HFFc6 (cell line): Measurements from ENCODE around the gene ADAMTS7. TPM values are rescaled to one million over a fixed set of nuclear protein-coding genes. Genes with fewer than 3 reads are reported as not detected.
"Not testable (repeated sequence)": the region's sequence is repeated elsewhere in the genome, so short reads cannot be mapped to it uniquely, and the experiment has no call there.

Experiments
- DNase-seq: peaks from one replicate; pipeline ENCODE4 v3.0.0-alpha.2; 2018
- H3K27ac Mint-ChIP-seq: 2 replicates; pipeline ENCODE4 v1.8.0; 2020; ENCODE audit warnings: mild to moderate bottlenecking, mixed read lengths
- H3K27me3 Mint-ChIP-seq: 2 replicates; pipeline ENCODE4 v1.8.0; 2021; ENCODE audit warnings: mild to moderate bottlenecking, moderate library complexity, mixed read lengths; ENCODE audit not compliant: insufficient read depth
- H3K36me3 Mint-ChIP-seq: 2 replicates; pipeline ENCODE4 v1.8.0; 2021; ENCODE audit warnings: low read depth, mixed read lengths
- H3K4me1 Mint-ChIP-seq: 2 replicates; pipeline ENCODE4 v1.8.0; 2020; ENCODE audit warnings: low read depth, mixed read lengths
- H3K4me3 Mint-ChIP-seq: 2 replicates; pipeline ENCODE4 v1.8.0; 2020; ENCODE audit warnings: mild to moderate bottlenecking, moderate library complexity, mixed read lengths
- H3K9me3 Mint-ChIP-seq: 2 replicates; pipeline ENCODE4 v1.8.0; 2020; ENCODE audit warnings: mild to moderate bottlenecking, mixed read lengths
- total RNA-seq, 6 experiments: library from RNA; stranded (reverse); fragmentation: NEBNext Ultra II Directional; extraction: Animal tissue kit (Norgen Biotek cat#: 25700); gene quantifications; 2 replicates in 1 of 6; 3 replicates in 5 of 6; pipeline ENCODE4 v1.2.3, GENCODE V29; 2021
- TF ChIP-seq, protein P1 (sequence below): fragments of 200-600 bp; sonication (generic); IDR thresholded peaks from 2 replicates; pipeline ENCODE4 v1.5.0; 2021; ENCODE audit warnings: antibody characterized with exemption, mild to moderate bottlenecking

Gene ADAMTS7
- total RNA-seq, 6 experiments from 2014 or later = 0.39 to 0.66 (median 0.59) TPM

DNA sequence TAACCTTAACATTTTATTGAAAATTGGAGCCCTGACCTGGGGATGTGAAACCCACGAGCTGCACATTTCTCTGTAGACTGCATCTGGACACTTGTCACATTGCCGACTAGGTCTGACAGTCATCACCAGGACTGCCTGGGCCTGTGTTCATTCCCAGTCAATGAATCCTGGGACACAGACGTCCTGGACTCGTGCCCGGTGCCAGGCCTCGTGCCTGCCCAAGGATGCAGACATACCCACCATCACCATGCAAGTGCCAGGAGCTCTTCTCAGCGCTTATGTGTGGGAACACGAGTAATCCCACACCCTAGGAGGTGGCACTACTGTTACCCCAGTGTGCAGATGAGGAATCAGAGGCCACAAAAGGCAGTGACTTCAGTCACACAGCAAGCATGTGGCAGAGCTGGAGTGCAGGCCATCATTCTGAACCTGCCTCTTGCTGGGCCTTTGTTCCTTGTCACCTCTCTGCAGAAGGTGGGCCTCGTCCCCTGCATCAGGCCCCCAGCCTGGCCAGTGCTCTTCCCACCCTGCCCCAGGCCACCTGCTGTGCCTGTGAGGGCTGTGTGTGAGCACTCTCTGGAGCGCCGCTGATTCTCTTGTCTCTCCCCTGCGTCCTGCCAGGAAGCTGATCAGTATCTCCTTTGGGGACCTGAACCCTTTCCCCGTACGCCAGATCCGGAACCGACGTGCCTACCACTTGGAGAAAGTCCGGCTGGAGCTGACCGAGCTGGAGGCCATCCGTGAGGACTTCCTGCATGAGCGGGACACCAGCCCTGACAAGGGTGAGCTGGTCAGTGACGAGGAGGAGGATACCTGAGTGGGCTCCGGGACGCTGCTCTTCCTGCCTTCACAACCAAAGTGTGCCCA is 58.5 kb downstream of the ADAMTS7 start:
- H3K27ac Mint-ChIP-seq = no peak overlapping the region
- no peak overlapping the region for H3K4me3 Mint-ChIP-seq
- H3K9me3 Mint-ChIP-seq = no peaks in the 10 kb centered on the region
- H3K36me3 Mint-ChIP-seq = no peaks in the 10 kb centered on the region
- H3K4me1 Mint-ChIP-seq = peaks cover 23% of the 10 kb centered on the region
- TF ChIP-seq, protein P1, sequence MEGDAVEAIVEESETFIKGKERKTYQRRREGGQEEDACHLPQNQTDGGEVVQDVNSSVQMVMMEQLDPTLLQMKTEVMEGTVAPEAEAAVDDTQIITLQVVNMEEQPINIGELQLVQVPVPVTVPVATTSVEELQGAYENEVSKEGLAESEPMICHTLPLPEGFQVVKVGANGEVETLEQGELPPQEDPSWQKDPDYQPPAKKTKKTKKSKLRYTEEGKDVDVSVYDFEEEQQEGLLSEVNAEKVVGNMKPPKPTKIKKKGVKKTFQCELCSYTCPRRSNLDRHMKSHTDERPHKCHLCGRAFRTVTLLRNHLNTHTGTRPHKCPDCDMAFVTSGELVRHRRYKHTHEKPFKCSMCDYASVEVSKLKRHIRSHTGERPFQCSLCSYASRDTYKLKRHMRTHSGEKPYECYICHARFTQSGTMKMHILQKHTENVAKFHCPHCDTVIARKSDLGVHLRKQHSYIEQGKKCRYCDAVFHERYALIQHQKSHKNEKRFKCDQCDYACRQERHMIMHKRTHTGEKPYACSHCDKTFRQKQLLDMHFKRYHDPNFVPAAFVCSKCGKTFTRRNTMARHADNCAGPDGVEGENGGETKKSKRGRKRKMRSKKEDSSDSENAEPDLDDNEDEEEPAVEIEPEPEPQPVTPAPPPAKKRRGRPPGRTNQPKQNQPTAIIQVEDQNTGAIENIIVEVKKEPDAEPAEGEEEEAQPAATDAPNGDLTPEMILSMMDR = no peak
- H3K27me3 Mint-ChIP-seq = peaks cover 9% of the 10 kb centered on the region
- no peak for DNase-seq

DNA sequence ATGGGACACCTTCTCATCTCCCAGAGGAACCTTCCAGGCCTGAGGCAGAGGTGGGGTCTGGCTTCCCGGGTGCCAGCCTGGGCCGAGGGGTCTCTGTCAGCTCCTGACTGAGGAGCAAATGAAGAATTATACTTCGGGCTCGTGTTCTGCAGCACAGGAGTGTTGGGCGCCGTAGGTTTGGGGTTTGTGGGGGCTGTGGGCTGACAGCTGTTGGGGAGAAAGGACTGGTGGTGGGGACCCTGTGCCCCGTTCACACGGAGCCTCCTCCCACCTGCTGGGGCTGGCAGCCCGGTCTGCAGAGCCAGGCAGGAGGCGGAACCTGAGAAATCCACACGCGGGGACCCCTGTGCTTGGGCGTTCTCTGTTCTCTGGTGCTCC is 59.7 kb downstream of the ADAMTS7 start:
- no peaks in the 10 kb centered on the region for H3K9me3 Mint-ChIP-seq

DNA sequence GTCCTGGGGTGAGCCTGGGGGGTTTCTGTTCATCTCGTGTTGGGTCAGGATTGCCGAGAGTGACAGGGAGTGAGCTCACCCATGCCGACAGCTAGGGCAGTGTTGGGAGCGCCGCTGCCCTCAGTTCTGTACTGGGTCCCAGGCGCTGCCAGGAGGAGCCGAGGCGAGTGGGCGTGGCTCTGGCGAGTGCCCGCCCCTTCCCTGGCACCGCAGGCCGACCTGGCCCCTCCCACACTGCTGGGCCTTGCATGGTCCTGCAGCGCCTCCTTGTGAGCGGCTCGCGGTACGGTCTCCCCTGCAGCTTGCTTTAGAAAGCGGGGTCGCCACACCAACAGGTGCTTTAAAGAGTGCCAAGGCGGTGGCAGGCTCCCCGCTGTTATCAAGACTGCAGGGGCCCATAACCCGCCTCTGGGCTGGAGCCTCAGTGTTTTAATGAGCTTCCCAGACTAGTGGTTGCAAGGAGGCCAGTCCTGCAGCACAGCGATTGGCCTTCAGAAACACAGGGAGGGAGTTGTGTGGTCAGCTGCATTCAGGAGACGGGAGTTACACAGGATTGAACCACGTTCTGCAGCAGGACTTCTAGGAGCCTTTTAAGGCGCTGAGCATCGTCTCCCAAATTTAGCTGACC is 60.2 kb downstream of the ADAMTS7 start:
- H3K4me3 Mint-ChIP-seq = peak overlapping the region; percentile 43; the same call in 1 of the 2 replicates
- DNase-seq = peak; percentile 63

More for the DNA sequence above, 59.7 kb downstream of the ADAMTS7 start:
- Mint-ChIP-seq H3K27me3 (peaks cover 11% of the 10 kb centered on the region; the same call in 1 of the 2 replicates), H3K36me3 (no peaks in the 10 kb centered on the region), H3K4me3 (no peak overlapping the region), H3K4me1 (peaks cover 13% of the 10 kb centered on the region), H3K27ac (no peak overlapping the region)
- DNase-seq = no peak
- TF ChIP-seq, protein P1 = no peak

DNA sequence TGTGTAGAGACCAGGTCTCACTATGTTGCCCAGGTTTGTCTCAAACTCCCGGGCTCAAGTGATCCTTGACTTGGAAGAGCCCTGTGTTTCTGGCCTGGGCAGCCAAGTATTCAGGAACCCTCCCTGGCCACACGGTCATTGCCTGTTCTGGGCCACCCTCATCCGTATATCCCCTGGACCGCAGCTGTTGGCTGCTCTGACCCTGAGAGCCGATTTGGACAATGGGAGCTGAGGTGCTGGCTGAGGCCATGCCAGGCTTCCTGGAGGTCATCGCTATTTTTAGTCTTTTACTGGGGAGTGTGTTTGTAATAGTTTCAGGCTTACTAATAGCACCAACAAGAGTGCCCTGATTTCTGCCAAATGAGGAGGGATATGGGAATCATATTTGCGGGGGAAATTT is 60.7 kb downstream of the ADAMTS7 start:
- peaks cover 11% of the 10 kb centered on the region; the same call in 1 of the 2 replicates for H3K27me3 Mint-ChIP-seq
- TF ChIP-seq, protein P1 = no peak
- H3K9me3 Mint-ChIP-seq = no peaks in the 10 kb centered on the region
- peak overlapping the region; percentile 43; the same call in 1 of the 2 replicates for H3K4me3 Mint-ChIP-seq
- peaks cover 6% of the 10 kb centered on the region for H3K4me1 Mint-ChIP-seq
- H3K36me3 Mint-ChIP-seq = no peaks in the 10 kb centered on the region
- no peak for DNase-seq
- H3K27ac Mint-ChIP-seq = no peak overlapping the region

More for the DNA sequence above, 60.2 kb downstream of the ADAMTS7 start:
- H3K9me3 Mint-ChIP-seq, H3K36me3 Mint-ChIP-seq, H3K27ac Mint-ChIP-seq: not testable (repeated sequence)
- H3K4me1 Mint-ChIP-seq = peaks cover 11% of the 10 kb centered on the region
- TF ChIP-seq, protein P1 = peak; percentile 79
- H3K27me3 Mint-ChIP-seq = peaks cover 11% of the 10 kb centered on the region; the same call in 1 of the 2 replicates

DNA sequence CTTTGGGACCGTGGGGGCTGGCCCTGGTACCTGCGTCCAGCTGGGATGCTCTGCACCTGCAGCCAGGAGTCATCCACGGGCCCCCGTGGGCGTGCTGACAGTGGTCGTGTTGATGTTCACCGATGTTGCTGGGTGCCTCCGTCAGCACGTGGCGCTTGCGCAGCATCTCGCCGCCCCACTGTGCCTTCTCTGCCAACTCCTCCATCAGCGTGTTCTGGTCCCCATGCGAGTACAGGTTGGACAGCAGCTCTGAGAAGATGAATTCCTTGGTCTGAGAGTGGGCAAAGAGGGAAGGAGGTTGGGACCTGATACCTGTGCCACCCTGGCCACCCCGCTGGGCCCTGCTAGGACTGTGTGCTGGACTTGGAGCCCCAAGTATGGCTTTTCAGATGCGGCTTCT is 61.4 kb downstream of the ADAMTS7 start:
- Mint-ChIP-seq H3K9me3 (no peaks in the 10 kb centered on the region), H3K36me3 (no peaks in the 10 kb centered on the region), H3K27ac (no peak overlapping the region), H3K4me3 (no peak overlapping the region), H3K27me3 (peaks cover 11% of the 10 kb centered on the region; the same call in 1 of the 2 replicates), H3K4me1 (peaks cover 6% of the 10 kb centered on the region)
- TF ChIP-seq, protein P1 = no peak
- no peak for DNase-seq

DNA sequence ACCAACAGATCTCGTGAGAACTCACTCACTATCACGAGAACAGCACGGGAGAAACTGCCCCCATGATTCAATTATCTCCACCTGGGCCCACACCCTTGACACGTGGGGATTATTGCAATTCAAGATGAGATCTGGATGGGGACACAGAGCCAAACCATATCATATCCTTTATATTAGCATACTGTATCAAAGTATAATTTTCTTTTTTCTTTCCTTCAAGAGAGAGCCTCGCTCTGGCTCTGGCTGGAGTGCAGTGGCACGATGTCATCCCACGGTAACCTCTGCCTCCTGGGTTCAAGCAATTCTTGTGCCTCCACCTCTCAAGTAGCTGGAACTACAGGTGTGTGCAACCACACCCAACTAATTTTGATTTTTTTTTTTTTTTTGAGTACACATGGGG is 63.4 kb downstream of the ADAMTS7 start:
- H3K27ac Mint-ChIP-seq, H3K9me3 Mint-ChIP-seq, DNase-seq, H3K36me3 Mint-ChIP-seq, H3K4me1 Mint-ChIP-seq, H3K27me3 Mint-ChIP-seq, H3K4me3 Mint-ChIP-seq: not testable (repeated sequence)

DNA sequence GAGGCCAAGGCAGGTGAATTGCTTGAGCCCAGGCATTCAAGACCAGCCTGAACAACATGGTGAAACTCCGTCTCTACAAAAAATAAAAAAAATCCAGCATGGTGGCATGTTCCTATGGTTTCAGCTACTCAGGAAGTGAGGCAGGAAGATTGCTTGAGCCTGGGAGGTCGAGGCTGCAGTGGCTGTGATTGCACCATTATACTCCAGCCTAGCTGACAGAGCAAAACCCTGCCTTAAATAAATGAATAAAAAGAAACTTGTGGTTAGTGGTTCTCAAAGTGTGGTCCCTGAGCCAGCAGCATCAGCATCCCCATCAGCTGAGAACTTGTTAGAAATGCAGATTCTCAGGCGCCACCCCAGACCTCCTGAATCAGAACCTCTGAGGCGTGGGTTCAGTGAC is 69.6 kb downstream of the ADAMTS7 start:
- H3K27me3 Mint-ChIP-seq = peaks cover 11% of the 10 kb centered on the region
- not testable (repeated sequence) for DNase-seq, H3K4me3 Mint-ChIP-seq, H3K36me3 Mint-ChIP-seq, H3K27ac Mint-ChIP-seq, H3K4me1 Mint-ChIP-seq, H3K9me3 Mint-ChIP-seq
